Measurements from ENCODE around the gene MR1.

GRCh38 chr1:181089676-181090544 is 56.1 kb downstream of the MR1 start:
- peak; percentile 81 for TF ChIP-seq POLR2A (IDR thresholded peaks at IDR 0.05; ENCODE audit: low read length)
- peak; percentile 83 for TF ChIP-seq GATA1 (IDR thresholded peaks at IDR 0.05; ENCODE audit: low read depth, low read length)

All from erythroblast (primary cell).